Cortex of kidney (tissue), 1 donor: ENCODE measurements around the gene JRKL.
"Not testable (repeated sequence)": the region's sequence is repeated elsewhere in the genome, so short reads cannot be mapped to it uniquely, and the experiment has no call there.

ENCODE experiments used
- DNase-seq: peaks from one replicate; lab custom pipeline; 2025; lab: John Stamatoyannopoulos, UW

JRKL gene

DNA sequence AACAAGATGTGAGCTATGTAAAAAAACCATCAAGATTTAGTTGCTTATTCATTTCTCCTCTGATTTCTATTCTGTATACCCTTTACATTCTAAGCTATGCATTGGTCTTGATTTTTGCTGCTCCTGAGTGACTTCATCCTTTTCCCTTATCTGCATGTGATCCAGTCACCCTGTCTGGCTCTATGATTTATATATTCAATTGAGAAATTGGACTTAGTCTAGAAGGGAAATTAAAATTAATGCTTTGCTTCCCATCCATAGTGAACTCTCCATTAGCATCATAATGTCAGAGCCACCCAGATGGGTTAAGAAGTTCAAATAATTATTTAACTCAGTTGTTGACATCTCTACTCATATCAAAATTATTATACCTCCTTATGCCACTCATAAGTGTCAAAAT lies 5.0 kb downstream of the JRKL start:
- DNase-seq = no peak

GRCh38 chr11:96396637-96397036 lies 6.8 kb downstream of the JRKL start:
- no peak for DNase-seq

DNA sequence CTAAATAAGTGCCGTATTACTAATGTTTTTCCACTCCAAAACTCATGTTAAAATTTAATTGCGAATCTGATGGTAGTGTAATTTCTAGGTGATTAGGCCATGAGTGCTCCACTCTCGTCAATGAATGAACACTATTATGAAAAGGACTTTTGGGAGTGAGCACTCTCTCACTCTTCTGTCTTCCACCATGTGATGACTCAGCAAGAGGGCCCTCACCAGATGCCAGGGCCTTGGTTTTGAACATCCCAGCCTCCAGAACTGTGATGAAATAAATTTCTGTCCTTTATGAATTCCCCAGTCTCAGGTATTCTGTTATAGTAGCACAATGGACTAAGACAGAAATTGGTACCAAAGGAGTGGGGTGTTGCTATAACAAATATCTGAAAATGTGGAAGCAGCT lies 8.1 kb downstream of the JRKL start:
- DNase-seq = no peak

DNA sequence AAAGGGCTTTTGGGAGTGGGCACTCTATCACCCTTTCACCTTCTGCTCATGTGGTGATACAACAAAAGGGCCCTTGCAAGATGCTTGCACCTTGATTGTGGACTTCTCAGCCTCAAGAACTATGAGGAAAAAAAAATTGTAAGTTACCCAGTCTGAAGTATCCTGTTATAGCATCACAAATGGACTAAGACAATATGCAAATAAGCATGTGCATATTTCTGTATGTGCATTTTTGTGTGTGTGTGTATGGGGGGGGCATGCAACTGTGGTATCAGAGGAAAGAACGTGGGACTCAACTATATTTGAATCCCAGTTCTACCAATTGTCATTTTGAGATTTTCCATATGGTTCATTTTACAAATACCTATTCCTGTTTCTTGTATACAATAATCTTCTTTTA lies 10.9 kb downstream of the JRKL start:
- DNase-seq = no peak

- DNase-seq = not testable (repeated sequence)
These were observed 21.6 kb downstream of the JRKL start for GRCh38 chr11:96411412-96411811.

DNA sequence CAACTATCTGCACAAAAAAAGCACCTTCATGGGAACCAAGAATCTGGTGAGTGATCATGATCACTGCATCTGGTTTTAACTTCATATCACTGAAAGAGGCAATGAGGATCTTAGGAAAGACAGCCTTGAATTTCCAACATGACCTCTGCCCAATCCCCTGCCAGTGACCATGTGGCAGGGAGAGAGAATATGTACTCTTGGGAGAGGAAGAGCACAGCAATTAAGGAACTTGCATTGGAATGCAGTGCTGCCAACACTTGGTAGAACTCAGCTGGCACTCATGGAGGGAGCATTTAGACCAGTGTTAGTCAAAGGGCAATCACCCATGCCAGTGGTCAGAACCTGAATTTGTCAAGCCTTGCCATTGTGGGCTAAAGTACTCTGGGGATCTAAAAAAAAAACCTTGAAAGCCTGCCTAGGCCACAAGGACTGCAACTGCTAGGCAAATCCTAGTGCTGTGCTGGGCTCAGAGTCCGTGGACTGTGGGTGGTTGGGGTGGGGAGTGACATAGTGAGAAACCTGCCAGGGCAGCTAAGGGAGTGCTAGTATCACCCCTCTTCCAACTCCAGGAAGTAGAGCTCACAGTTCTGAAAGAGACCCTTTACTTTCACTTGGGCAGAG lies 23.1 kb downstream of the JRKL start:
- no peak for DNase-seq

- no peak for DNase-seq
These were observed 23.6 kb downstream of the JRKL start for GRCh38 chr11:96413408-96413807.

- DNase-seq = no peak
These were observed 34.9 kb downstream of the JRKL start for GRCh38 chr11:96424693-96425092.

- DNase-seq = no peak
These were observed 40.9 kb downstream of the JRKL start for GRCh38 chr11:96430668-96431067.

- DNase-seq = not testable (repeated sequence)
These were observed 42.8 kb downstream of the JRKL start for GRCh38 chr11:96432654-96433053.
